ENCODE data around the gene TIAM1.

GRCh38 chr21:31078796-31079195 lies 265.3 kb downstream of the TIAM1 start:
- TF ChIP-seq CTCF (IDR thresholded peaks at IDR 0.05) (no peak), ZFX (IDR thresholded peaks at IDR 0.05; ENCODE audit: borderline replicate concordance) (no peak)
